C4-2B (cell line): ENCODE results near the gene ZNRF1.

Experiments used
- H3K27ac ChIP-seq: fragments of 450-650 bp; 2 replicates; pipeline ENCODE4 v1.5.1; 2017
- CTCF ChIP-seq: fragments of 450-650 bp; conservative IDR thresholded peaks from 2 replicates; pipeline ENCODE4 v1.5.1; 2017; ENCODE audit warnings: mild to moderate bottlenecking
- ZFX ChIP-seq: fragments of 450-650 bp; IDR thresholded peaks from 2 replicates; pipeline ENCODE4 v1.6.1; 2017

ZNRF1 gene

GRCh38 chr16:75097191-75097761 lies 98.5 kb downstream of the ZNRF1 start:
- TF ChIP-seq ZFX (no peak), CTCF (no peak)
- peak overlapping the region; percentile 72 for H3K27ac ChIP-seq

- H3K27ac ChIP-seq: peak overlapping the region; percentile 72; the same call in 1 of the 2 replicates
Measured at GRCh38 chr16:75097941-75098901, 99.4 kb downstream of the ZNRF1 start.

GRCh38 chr16:75099075-75099667 lies 100.3 kb downstream of the ZNRF1 start:
- TF ChIP-seq CTCF (no peak), ZFX (no peak)
- H3K27ac ChIP-seq: no peak overlapping the region; the same call in 1 of the 2 replicates

More at GRCh38 chr16:75097941-75098901, 99.4 kb downstream of the ZNRF1 start:
- TF ChIP-seq CTCF (no peak), ZFX (no peak)

GRCh38 chr16:75099738-75100602 lies 101.1 kb downstream of the ZNRF1 start:
- H3K27ac ChIP-seq: no peak overlapping the region
- no peak for TF ChIP-seq ZFX
- TF ChIP-seq CTCF: no peak

- no peak overlapping the region for H3K27ac ChIP-seq
- no peak for TF ChIP-seq CTCF
- TF ChIP-seq ZFX: no peak
Measured at GRCh38 chr16:75100603-75100990, 101.8 kb downstream of the ZNRF1 start.

- H3K27ac ChIP-seq: no peak overlapping the region
- TF ChIP-seq ZFX (no peak), CTCF (no peak)
Measured at GRCh38 chr16:75101635-75102034, 102.8 kb downstream of the ZNRF1 start.
